H1 (cell line): Measurements from ENCODE around the gene CAST.

ENCODE experiments used
- CTCF ChIP-seq, 3 experiments: IDR thresholded peaks; 1 replicate in 2 of 3; 2 replicates in 1 of 3; pipeline versions ENCODE4 v1.5.1 to v1.6.1; 2011; ENCODE audit warnings: low read length in 3 of 3, mild to moderate bottlenecking in 3 of 3, inconsistent platforms in 2 of 3, low read depth in 1 of 3, moderate library complexity in 1 of 3; ENCODE audit not compliant: insufficient read depth in 1 of 3; ENCODE audit errors: control extremely low read depth in 1 of 3
- EP300 ChIP-seq, 2 experiments: IDR thresholded peaks; 1 replicate in 1 of 2; 2 replicates in 1 of 2; pipeline ENCODE4 v1.6.1; 2011 to 2012; ENCODE audit warnings: low read depth in 2 of 2, low read length in 2 of 2, mild to moderate bottlenecking in 2 of 2, borderline replicate concordance in 1 of 2, inconsistent platforms in 1 of 2, moderate library complexity in 1 of 2
- EZH2 ChIP-seq: fragments of 200-600 bp; sonication (generic); IDR thresholded peaks from 2 replicates; pipeline ENCODE4 v1.7.1; 2012; ENCODE audit warnings: low read depth, mild to moderate bottlenecking, moderate library complexity, low read length, inconsistent platforms; ENCODE audit not compliant: severe bottlenecking
- POLR2A ChIP-seq, 2 experiments: IDR thresholded peaks; 1 replicate in 1 of 2; 2 replicates in 1 of 2; pipeline ENCODE4 v1.6.1; 2011; ENCODE audit warnings: low read depth in 2 of 2, low read length in 2 of 2, mild to moderate bottlenecking in 2 of 2; ENCODE audit errors: control extremely low read depth in 1 of 2

GRCh38 chr5:96692441-96692840, 30.3 kb downstream of the CAST start:
- TF ChIP-seq POLR2A (IDR thresholded peaks at IDR 0.05; ENCODE audit: control extremely low read depth in 1 of 2, low read depth in 2 of 2, low read length in 2 of 2) (no peak), CTCF (IDR thresholded peaks at IDR 0.05; ENCODE audit: control extremely low read depth in 1 of 3, insufficient read depth in 1 of 3, low read depth in 1 of 3, low read length in 3 of 3) (no peak), EZH2 (no peak), EP300 (IDR thresholded peaks at IDR 0.05; ENCODE audit: borderline replicate concordance in 1 of 2, low read depth in 2 of 2, low read length in 2 of 2) (no peak)
